OCI-LY7 (cell line): ENCODE data around the gene ABL2.

ENCODE experiments used
- CTCF ChIP-seq: fragments of 200-600 bp; sonication (generic); conservative IDR thresholded peaks from 2 replicates; pipeline ENCODE4 v1.5.1; 2014; ENCODE audit warnings: mild to moderate bottlenecking, antibody characterized with exemption, low read length, moderate library complexity, mixed read lengths
- EZH2phosphoT487 ChIP-seq: fragments of 200-600 bp; sonication (generic); IDR thresholded peaks from 2 replicates; pipeline ENCODE4 v1.6.1; 2018; ENCODE audit warnings: low read depth, borderline replicate concordance, mild to moderate bottlenecking, mixed run types, antibody characterized with exemption, low read length, moderate library complexity, mixed read lengths

GRCh38 chr1:179187735-179188471 is 41.6 kb downstream of the ABL2 start:
- TF ChIP-seq CTCF (no peak), EZH2phosphoT487 (no peak)
